ENCODE data around the gene E2F6. TPM values are rescaled to one million over a fixed set of nuclear protein-coding genes. Genes with fewer than 3 reads are reported as not detected.

Gene E2F6
- total and polyA plus RNA-seq, 2 of the 4 experiments (the other 2 are of a cell fraction), result 8.2 to 10.9 TPM

DNA sequence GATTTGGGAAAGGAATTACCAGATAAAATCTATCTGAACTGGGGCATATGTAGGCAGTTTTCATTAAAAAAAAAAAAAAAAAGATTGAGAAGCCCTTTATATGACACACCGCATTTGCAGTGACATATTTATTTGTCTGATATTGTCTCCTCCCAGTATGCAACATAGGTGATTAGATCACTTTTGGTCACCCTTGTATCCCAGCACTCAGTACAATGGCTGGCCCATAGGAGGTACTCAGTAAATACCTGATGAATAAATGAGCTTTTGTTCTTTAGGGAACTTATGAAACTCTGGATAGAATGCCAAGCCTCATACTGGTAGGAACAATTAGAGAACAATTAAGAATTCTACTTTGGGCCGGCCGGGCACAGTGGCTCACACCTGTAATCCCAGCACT is 22.8 kb upstream of the E2F6 start:
- Histone ChIP-seq H3K18ac (ENCODE audit: low read depth, low read length) (no peak overlapping the region), H3K9me3 (ENCODE audit: control insufficient read depth, insufficient read depth, low read length) (no peaks in the 10 kb centered on the region), H3K79me1 (ENCODE audit: low read depth in 1 of 2, low read length in 2 of 2) (no peaks in the 10 kb centered on the region), H3K23ac (ENCODE audit: low read depth, low read length) (no peak overlapping the region), H2BK120ac (ENCODE audit: low read depth, low read length) (no peak overlapping the region), H3K27me3 (ENCODE audit: control insufficient read depth, insufficient read depth, low read length) (peaks cover 53% of the 10 kb centered on the region), H3K9me1 (ENCODE audit: insufficient read depth, low read length) (no peaks in the 10 kb centered on the region), H2AK5ac (ENCODE audit: low read depth, low read length) (no peak overlapping the region), H2AK9ac (replicated peaks; ENCODE audit: low read depth, low read length, poor library complexity) (no peak overlapping the region), H2BK15ac (ENCODE audit: low read depth, low read length) (no peak overlapping the region), H3K27ac (ENCODE audit: insufficient read depth, low read length) (no peak overlapping the region), H3K9ac (ENCODE audit: low read depth, low read length) (no peak overlapping the region), H2AFZ (replicated peaks; ENCODE audit: low read length, poor library complexity) (no peak overlapping the region), H3K4me2 (ENCODE audit: low read depth, low read length) (no peak overlapping the region), H4K5ac (ENCODE audit: low read depth, low read length) (no peak overlapping the region), H3K56ac (ENCODE audit: extremely low read depth, insufficient read depth, low read length) (no peak overlapping the region), H3K14ac (replicated peaks; ENCODE audit: low read depth, low read length) (no peak overlapping the region), H3K4ac (ENCODE audit: low read depth, low read length) (no peak overlapping the region), H4K91ac (ENCODE audit: insufficient read depth, low read depth, low read length) (no peak overlapping the region), H4K20me1 (ENCODE audit: insufficient read depth, low read length) (no peaks in the 10 kb centered on the region), H3K4me3 (ENCODE audit: insufficient read depth, low read depth, low read length) (no peak overlapping the region), H2BK5ac (ENCODE audit: low read depth, low read length, poor library complexity, severe bottlenecking) (no peak overlapping the region), H2BK20ac (ENCODE audit: low read depth, low read length) (no peak overlapping the region), H3K36me3 (ENCODE audit: control insufficient read depth, insufficient read depth, low read length) (no peaks in the 10 kb centered on the region), H3K4me1 (ENCODE audit: control insufficient read depth, insufficient read depth, low read length) (no peaks in the 10 kb centered on the region), H4K8ac (ENCODE audit: low read depth in 2 of 2, low read length in 2 of 2) (no peak overlapping the region)
- ChIA-PET CTCF (no interaction called here), POLR2A (ENCODE audit: unreplicated experiment) (no interaction called here)
- no peak for ATAC-seq (ENCODE audit: low read depth)
- TF ChIP-seq MAFK (IDR thresholded peaks at IDR 0.05; ENCODE audit: low read depth, low read length) (no peak), CEBPB (IDR thresholded peaks at IDR 0.05; ENCODE audit: low read depth, low read length) (no peak), FOS (IDR thresholded peaks at IDR 0.05; ENCODE audit: low read depth, low read length) (no peak), NFE2L2 (IDR thresholded peaks at IDR 0.05; ENCODE audit: low read depth, low read length) (no peak), MXI1 (IDR thresholded peaks at IDR 0.05; ENCODE audit: borderline replicate concordance, low read depth, low read length) (no peak), CHD1 (IDR thresholded peaks at IDR 0.05; ENCODE audit: low read depth, low read length) (no peak), SMC3 (IDR thresholded peaks at IDR 0.05; ENCODE audit: low read depth, low read length) (no peak), POLR2A (IDR thresholded peaks at IDR 0.05; ENCODE audit: low read depth, low read length) (no peak), MAZ (IDR thresholded peaks at IDR 0.05; ENCODE audit: borderline replicate concordance, low read depth, low read length) (no peak), BHLHE40 (IDR thresholded peaks at IDR 0.05; ENCODE audit: low read depth, low read length) (no peak), RCOR1 (IDR thresholded peaks at IDR 0.05; ENCODE audit: insufficient replicate concordance, low read length) (no peak), RAD21 (IDR thresholded peaks at IDR 0.05; ENCODE audit: low read length) (no peak), RFX5 (IDR thresholded peaks at IDR 0.05; ENCODE audit: low read depth, low read length) (no peak)
- TF ChIP-seq, protein P1, sequence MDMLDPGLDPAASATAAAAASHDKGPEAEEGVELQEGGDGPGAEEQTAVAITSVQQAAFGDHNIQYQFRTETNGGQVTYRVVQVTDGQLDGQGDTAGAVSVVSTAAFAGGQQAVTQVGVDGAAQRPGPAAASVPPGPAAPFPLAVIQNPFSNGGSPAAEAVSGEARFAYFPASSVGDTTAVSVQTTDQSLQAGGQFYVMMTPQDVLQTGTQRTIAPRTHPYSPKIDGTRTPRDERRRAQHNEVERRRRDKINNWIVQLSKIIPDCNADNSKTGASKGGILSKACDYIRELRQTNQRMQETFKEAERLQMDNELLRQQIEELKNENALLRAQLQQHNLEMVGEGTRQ (IDR thresholded peaks at IDR 0.05; ENCODE audit: low read depth, low read length), result no peak
- TF ChIP-seq, protein P2, sequence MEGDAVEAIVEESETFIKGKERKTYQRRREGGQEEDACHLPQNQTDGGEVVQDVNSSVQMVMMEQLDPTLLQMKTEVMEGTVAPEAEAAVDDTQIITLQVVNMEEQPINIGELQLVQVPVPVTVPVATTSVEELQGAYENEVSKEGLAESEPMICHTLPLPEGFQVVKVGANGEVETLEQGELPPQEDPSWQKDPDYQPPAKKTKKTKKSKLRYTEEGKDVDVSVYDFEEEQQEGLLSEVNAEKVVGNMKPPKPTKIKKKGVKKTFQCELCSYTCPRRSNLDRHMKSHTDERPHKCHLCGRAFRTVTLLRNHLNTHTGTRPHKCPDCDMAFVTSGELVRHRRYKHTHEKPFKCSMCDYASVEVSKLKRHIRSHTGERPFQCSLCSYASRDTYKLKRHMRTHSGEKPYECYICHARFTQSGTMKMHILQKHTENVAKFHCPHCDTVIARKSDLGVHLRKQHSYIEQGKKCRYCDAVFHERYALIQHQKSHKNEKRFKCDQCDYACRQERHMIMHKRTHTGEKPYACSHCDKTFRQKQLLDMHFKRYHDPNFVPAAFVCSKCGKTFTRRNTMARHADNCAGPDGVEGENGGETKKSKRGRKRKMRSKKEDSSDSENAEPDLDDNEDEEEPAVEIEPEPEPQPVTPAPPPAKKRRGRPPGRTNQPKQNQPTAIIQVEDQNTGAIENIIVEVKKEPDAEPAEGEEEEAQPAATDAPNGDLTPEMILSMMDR (conservative IDR thresholded peaks at IDR 0.05; ENCODE audit: low read depth, low read length), result no peak
- TF ChIP-seq, protein P3, sequence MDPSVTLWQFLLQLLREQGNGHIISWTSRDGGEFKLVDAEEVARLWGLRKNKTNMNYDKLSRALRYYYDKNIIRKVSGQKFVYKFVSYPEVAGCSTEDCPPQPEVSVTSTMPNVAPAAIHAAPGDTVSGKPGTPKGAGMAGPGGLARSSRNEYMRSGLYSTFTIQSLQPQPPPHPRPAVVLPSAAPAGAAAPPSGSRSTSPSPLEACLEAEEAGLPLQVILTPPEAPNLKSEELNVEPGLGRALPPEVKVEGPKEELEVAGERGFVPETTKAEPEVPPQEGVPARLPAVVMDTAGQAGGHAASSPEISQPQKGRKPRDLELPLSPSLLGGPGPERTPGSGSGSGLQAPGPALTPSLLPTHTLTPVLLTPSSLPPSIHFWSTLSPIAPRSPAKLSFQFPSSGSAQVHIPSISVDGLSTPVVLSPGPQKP (IDR thresholded peaks at IDR 0.05; ENCODE audit: borderline replicate concordance, low read depth, low read length), result no peak
- in situ Hi-C loops (cut with MboI; ENCODE audit: low sequenced_read_pairs), result no loop called here
- WGBS, 2 experiments (ENCODE audit: extremely low coverage in 2 of 2, insufficient read length in 1 of 2), result no CpG with 5 or more reads among the region's 3 CpGs
- intact Hi-C loops (cut with micrococcal nuclease), result no loop called here
- dilution Hi-C loops (cut with HindIII; ENCODE audit: low sequenced_read_pairs, unreplicated experiment), result no loop called here
- no TSS peak for BruUV-seq (replicated peaks)
- no peak for DNase-seq
